GM13976 (cell line): ENCODE measurements around the gene VPS4B.

Experiments
- DNase-seq: peaks from one replicate; pipeline ENCODE4 v3.0.0; 2012; ENCODE audit warnings: low spot score
- in situ Hi-C: fragments of 300-500 bp; cut with MboI; formaldehyde crosslinking; loops from one replicate; pipeline ENCODE4 v1.12.0; 2022; ENCODE audit warnings: low sequenced_read_pairs, mixed read lengths, inconsistent platforms; ENCODE audit not compliant: unreplicated experiment
- TF ChIP-seq, protein P1 (sequence below): IDR thresholded peaks from 2 replicates; pipeline ENCODE4 v1.5.1; 2012; ENCODE audit warnings: borderline replicate concordance, mild to moderate bottlenecking; ENCODE audit not compliant: insufficient read depth; ENCODE audit errors: extremely low read depth, missing control alignments, control extremely low read depth

The VPS4B gene

DNA sequence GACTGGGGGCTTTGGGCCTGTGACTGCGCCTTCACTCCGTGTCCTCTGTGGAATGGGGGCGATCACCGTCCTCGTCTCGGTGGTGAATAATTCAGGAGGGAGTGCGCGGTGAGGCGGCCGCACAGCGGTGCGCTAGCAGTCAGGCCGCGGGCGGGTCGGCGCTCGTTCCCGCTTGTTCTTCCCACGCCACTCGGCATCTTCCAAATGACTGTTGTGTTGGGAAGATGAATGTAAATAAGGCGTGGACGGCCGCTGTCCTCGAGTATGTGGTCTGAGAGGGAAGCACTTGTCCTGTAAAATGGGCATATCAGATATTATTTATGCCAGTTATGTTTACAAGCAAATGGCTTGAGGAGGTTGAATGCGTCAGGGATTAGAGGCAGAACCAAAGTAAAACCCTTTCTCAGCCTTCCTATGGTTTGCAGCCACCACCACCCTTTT lies 608 bp upstream of the VPS4B start:
- DNase-seq = no peak
- in situ Hi-C loops = loop anchor here (10.0 kb wide), 1 partner anchor 78 kb away; no protein-coding TSS in a partner anchor
- TF ChIP-seq, protein P1, sequence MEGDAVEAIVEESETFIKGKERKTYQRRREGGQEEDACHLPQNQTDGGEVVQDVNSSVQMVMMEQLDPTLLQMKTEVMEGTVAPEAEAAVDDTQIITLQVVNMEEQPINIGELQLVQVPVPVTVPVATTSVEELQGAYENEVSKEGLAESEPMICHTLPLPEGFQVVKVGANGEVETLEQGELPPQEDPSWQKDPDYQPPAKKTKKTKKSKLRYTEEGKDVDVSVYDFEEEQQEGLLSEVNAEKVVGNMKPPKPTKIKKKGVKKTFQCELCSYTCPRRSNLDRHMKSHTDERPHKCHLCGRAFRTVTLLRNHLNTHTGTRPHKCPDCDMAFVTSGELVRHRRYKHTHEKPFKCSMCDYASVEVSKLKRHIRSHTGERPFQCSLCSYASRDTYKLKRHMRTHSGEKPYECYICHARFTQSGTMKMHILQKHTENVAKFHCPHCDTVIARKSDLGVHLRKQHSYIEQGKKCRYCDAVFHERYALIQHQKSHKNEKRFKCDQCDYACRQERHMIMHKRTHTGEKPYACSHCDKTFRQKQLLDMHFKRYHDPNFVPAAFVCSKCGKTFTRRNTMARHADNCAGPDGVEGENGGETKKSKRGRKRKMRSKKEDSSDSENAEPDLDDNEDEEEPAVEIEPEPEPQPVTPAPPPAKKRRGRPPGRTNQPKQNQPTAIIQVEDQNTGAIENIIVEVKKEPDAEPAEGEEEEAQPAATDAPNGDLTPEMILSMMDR = no peak

DNA sequence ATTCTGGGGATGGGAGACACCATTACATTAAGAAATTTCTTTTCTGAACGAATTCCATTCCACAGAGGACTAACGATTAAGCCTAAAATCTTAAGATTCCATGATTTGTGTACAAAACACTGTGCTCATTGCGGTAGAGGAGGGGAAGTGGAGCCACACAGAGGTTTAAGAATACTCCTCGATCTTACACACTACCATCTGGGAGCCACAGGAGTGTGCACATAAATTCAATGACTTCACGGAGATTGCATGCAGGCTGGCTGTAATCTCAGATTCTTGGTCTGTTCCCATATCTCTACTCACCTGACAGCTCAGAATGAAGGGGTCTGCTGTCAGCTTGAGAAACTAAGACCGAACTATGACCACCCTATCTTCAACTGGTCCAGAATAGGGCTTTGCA lies 762 bp downstream of the VPS4B start:
- DNase-seq = no peak
- TF ChIP-seq, protein P1 = no peak
- in situ Hi-C loops = loop anchor here (10.0 kb wide), 1 partner anchor 77 kb away; no protein-coding TSS in a partner anchor

DNA sequence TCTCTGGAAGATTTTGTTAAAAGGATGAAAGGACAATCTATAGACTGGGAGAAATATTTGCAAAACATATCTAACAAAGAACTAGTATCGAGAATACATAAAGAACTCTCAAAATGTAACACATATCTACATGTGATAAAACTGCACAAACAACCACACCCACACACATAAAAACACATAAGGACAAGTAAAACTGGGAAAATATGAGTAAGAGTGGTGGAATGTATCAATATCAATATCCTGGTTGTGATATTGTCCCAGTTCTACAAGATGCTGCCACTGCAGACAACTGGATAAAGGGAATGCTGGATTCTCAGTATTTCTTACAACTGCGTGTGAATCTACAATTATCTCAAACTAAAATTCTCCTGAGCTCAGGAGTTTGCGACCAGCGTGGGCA lies 9.3 kb downstream of the VPS4B start:
- TF ChIP-seq, protein P1 = no peak
- in situ Hi-C loops = no loop called here
- no peak for DNase-seq

DNA sequence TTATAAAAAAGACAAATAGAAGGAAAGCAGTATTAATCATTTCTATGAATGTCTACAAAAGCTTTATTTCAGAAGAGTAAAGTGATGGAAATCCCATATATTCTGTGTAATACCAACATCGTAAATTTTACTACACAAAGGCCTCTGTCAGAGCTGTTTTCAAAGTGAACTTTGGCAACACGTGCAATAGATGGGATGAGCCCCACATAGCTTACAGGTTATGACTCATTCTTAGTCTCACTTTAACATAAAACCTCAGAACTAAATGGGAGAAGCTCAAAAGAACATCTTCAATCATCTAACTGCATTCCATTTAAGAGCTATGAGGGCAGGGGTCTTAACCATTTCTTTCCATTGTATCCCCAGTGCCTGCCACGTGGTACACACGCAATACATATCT lies 11.5 kb downstream of the VPS4B start:
- TF ChIP-seq, protein P1 = no peak
- in situ Hi-C loops = no loop called here
- DNase-seq = no peak

DNA sequence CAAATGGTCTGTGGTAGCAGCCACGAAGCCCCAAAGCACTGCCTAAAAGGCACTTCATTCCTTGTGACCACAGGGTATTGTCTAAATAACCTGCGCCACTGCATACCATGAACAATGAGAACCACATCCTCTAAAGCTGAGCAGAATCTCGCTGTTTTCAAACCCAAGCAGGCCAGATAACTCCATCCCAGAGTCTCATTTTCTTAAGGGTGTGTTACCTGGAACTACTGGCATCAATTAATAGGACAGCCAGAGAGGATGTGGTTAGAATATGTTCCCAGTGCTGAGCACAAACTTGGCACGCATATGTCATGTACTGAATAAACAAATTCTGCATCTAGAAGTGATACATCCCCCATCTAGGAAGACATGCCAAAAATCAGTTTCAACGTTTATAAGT lies 13.0 kb downstream of the VPS4B start:
- TF ChIP-seq, protein P1 = no peak
- no peak for DNase-seq
- in situ Hi-C loops = no loop called here

DNA sequence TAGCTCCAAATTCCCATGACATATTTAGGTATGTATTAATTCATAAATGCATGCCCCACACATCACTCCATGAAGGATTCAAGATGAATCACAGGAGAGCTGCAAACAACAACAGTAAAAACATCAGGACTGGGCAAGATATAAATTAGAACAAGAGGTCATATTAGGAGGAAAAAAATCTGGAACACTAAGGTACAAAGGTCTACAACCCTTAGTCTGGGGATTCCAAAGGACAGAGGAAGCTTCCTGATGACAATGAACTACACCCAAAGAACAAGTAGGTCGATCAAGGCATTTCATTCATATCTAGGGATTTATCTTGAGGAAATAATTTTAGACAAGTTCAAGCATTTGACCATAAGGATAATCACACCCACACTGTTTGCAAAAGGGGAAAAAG lies 14.5 kb downstream of the VPS4B start:
- DNase-seq = no peak
- in situ Hi-C loops = no loop called here
- TF ChIP-seq, protein P1 = no peak

DNA sequence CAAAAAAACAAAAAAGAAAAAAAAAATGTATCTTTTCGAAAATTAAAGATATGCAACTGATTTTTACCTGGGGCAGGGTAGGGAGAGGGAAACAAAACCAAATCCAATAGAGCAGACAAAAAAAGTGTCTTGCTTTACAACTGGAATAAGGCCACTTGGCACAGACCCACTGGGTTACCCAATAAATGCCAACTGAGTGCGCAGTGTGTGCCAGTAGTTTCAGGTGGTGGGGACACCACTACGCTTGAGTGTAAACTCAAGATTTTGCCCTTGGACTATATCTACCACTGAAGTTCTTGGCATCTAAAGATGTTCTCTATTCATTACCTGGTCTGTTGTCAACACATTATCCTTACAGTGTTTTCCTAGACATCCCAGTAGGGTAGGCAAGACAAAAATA lies 16.3 kb downstream of the VPS4B start:
- in situ Hi-C loops = no loop called here
- DNase-seq = no peak
- TF ChIP-seq, protein P1 = no peak
